HG02943 (cell line): ENCODE results near the gene SLC35F4.
"Not testable (repeated sequence)": the region's sequence is repeated elsewhere in the genome, so short reads cannot be mapped to it uniquely, and the experiment has no call there.

Experiments
- ATAC-seq: cut with Tn5 transposase; IDR thresholded peaks from one replicate; pipeline ENCODE4 v1.9.1; 2021; ENCODE audit warnings: mild to moderate bottlenecking, low read depth, moderate library complexity; ENCODE audit not compliant: unreplicated experiment

Gene SLC35F4

DNA sequence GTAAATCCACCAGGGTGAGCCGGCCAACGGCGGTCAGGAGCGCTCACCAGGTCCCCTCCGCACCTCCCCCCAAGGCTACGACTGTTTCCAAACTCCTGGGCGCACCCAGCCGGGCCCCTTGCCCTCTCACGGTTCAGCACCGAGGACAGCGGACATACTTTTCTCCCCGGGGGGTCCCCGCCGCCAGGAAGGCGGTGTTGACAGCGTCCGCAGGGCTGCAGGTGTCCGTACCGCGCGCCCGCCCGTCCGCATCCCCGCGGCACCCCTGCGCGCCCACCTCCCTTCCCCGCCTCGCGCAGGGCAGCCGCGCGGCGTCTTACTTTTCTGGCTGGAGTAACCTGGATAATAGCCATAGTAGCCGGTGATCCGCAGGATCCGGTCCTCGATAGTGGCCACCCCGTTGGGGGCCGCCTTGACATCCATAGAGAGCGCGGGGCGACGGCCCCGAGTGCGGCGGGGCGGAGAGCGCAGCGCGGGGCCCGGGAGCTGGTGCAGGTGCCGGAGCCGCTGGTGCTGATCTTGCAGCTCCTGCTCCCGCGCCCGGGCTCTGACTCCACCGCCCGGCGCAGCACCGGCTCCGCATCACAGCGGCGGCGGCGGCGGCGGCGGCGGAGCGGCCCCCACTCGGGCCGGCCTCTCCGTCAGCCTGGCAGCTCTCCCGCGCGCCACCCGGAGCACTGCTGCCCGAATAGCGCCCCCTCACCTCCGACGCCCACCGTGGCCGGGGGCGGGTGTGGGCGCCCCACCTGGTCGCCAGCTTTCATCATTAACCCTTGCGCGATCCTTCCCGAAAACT, at the start of gene SLC35F4:
Gene SLC35F4 (minus strand): TSS at position 690 of the 796 bp plus-strand sequence.
- no peak for ATAC-seq

DNA sequence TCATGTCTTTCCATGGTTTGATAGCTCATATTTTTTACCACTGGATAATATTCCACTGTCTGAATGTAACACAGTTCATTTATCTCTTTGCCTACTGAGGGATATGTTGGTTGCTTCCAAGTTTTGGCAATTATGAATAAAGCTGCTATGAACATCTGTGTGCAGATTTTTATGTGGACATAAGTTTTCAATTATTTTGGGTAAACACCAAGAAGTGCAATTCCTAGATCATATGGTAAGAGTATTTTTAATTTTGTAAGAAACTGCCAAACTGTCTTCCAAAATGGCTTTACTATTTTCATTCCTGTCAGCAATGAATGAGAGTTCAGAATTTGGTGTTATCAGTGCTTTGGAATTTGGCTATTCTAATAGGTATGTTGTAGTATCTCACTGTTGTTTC, 43.7 kb upstream of the SLC35F4 start:
- no peak for ATAC-seq

DNA sequence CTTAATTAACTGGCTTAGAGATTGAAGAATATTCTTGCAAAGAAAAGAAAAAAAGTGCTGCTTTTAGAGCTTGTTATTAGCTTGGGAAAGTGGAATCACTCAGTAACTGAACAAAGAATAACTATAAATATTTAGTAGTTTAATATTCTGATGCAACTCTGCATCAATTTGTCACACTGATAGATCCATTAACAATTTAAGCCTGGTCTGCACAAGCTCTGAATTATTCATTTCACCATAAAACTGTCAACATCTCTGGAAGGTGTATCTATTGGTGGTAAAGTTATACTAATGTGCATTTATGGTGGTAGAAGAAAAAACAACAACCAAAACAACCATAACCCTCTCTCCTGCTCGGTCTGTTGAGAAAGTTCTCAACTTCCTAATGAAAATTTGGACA, 38.1 kb upstream of the SLC35F4 start:
- no peak for ATAC-seq

DNA sequence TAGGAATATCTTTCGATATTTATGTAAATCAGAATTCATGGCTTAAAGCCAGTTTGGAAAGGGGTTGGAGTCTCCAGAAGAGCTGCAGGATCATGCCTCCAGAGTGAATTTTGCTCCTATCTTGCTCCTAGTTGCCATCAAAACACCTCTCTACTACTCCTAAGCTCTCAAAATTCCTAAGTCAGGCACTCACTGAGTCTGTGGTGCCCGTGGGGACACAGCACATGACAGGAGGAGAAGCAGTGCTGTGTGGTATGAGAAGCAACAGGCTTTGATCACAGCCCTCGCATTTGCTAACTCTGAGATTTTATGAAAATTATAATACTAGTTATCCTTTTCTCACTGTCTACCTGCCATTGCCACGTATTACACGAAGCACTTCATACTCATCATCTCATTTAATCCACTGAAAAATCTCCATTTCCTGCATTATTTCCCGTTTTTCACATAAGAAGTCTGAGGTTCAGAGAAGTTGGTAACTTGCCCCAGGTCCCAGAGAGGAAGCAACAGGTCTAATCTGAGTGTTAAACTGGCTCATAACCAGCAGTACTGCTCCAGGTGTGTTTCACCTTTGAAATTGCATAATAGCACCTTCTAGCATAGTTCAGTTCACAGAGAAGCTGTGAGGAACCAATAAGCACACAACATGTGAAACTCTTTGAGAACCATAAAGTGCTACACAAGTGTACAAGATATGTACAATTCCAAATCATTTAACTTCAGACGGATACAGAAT, 33.1 kb upstream of the SLC35F4 start:
- no peak for ATAC-seq

DNA sequence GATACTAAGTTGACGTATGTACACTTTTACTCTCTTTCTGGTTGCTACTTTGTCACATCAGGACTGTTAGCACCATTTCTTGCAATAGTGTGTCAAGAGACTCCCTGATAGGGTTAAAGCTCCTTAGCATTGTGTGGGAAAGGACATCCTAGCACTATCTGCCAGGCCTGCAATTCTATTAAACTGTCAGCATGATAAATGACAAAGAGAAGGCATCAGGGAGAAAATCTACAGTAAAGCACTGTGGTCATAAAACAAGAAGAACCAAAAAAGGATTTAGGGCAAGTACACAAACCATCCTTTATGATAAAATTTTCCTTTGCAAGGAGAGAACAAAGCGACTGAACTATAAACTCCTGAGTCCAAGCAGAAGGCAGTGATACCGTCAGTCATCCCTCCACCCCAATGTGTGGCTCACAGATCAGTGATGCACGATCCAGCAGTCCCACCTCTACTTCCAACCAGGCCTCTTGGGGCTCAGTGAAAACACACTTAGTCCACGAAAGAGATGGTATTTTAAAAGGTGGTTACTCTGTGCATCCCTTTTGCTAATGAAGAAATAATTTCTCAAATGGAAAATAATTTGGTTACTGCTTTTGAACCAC, 31.4 kb upstream of the SLC35F4 start:
- no peak for ATAC-seq

DNA sequence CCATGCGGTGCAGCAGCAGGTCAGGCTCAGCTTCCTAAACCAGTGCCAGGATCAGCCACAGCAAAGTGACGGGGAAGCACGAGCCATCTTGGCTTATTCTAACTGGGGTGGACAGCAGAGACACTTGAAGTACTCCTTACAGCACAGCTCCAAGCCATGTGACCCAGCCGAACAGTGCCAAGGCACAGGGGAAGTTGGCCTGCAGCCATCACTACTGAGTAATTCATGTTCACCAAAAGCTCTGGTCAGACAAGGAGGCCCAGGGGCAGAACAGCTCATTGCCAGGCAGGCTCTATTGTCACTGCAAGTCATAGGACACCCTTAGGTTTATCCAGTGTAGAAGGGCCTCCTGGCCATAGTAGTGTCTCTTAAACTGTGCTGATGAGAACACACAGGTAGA, 23.4 kb upstream of the SLC35F4 start:
- no peak for ATAC-seq

DNA sequence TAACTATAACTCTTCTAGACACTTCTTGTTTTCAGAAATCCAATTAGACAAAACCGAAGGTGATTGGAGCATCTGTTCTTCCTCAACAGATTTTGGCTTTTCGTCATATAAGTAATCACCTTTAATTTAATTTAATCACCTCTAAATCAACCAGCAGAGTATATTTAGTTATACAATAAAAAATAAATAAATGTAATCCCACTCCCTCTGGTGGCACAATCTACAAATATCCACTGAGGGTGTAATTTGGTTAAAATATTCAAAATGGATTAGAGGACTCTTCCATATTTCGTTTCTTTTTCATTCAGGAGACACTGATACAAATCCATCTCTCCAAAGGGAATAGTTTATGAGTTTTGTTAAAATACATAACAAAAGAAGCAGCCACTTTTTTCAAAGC, 18.3 kb upstream of the SLC35F4 start:
- ATAC-seq, result no peak

DNA sequence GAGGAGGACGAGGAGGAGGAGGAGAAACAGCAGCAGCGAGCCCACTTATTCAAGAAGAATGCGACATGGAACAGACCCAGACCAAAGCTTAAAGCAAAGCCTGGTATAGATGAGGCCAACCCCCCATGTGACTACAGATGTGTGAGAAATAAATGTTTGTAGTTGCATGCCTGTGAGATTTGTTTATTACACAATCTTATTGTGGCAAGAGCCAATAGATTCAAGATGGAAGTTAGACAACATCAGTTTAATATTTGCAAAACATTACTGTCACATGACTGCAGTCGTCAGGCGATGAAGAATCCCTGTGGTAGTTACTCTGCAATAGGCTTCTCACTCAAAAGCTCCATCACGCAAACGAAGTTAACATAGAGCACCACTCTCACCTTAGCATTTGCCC, 17.2 kb upstream of the SLC35F4 start:
- ATAC-seq, result no peak

DNA sequence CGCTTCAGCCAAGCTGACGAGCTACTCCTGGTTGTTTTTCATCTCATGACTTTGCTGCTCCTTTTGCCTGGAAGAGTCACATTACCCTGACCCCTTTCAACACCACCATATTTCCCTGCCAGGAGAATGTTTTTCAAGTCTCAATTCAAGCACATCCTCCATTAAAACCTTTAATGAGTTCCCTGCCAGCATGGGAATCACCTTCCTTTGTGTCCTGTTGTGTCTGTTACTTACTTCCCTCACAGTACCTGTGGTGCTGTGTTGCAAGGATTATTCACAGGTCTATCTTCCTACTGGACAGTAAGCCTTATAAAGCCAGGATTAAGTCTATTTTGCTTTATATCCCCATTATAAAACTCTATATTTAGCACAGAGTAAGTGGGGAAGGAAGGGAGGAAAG, 13.6 kb upstream of the SLC35F4 start:
- no peak for ATAC-seq

DNA sequence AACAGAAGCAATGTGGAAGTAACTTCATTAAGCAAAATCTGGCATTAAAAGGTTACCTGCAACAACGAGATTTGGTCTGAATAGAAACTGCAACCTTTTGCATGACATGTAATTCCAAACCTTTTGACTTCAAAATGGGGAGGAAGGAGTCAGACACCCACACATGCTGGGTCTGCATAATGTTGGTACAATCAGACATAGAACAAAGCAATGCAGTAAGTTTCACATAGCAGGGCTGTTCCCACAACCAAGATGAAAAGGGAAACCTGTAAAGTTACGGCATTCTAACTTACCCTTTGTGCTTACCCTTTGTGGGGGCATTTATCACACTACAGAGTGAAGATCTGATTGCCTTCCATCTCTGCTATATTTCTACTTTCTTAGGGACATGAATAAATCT, 10.1 kb upstream of the SLC35F4 start:
- no peak for ATAC-seq

DNA sequence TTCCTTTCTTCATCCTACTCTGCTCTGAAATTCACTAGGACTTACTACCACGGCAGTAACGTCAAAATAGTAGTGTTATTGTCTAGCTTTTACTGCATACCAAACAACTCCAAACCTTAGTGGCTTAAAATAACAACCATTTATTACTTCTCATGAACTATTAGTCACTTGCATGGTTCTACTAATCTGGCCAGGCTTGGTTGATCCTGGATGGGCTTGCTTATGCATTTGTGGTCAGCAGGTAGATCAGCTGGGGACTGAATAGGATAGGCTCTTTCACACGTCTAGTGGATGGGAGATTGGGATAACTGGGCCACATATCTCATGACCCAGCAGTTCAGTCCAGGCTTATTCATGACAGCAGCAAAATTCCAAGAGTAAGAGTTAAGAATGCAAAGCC, 9.4 kb upstream of the SLC35F4 start:
- ATAC-seq, result no peak

DNA sequence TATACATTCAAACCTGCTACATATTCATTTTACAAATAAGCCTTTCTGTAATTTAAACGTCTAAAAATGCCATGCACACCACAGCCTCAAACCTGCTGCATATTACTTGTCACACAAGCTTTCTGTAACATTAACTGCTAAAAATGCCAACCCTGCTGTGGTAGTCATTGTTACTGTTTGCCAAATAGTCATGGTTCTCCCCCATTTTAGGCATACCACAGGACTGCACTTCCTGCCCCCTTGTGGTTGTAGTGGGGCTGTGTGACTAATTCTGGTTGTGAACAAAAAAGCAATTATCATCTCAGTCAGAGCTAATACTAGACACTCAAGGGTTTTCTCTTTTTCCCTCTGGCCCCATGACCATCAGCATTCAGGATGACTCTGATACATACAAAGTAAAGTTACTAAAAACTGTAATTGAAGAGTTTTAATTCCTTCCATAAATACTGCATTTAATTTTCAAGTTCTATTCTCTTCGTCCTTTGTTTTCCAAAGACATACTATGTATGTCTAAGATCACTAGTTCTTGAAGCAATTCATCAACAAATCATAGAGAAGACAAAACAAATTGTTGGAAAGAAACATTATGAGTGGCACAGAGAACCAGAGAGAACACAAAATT, 5.7 kb upstream of the SLC35F4 start:
- no peak for ATAC-seq

DNA sequence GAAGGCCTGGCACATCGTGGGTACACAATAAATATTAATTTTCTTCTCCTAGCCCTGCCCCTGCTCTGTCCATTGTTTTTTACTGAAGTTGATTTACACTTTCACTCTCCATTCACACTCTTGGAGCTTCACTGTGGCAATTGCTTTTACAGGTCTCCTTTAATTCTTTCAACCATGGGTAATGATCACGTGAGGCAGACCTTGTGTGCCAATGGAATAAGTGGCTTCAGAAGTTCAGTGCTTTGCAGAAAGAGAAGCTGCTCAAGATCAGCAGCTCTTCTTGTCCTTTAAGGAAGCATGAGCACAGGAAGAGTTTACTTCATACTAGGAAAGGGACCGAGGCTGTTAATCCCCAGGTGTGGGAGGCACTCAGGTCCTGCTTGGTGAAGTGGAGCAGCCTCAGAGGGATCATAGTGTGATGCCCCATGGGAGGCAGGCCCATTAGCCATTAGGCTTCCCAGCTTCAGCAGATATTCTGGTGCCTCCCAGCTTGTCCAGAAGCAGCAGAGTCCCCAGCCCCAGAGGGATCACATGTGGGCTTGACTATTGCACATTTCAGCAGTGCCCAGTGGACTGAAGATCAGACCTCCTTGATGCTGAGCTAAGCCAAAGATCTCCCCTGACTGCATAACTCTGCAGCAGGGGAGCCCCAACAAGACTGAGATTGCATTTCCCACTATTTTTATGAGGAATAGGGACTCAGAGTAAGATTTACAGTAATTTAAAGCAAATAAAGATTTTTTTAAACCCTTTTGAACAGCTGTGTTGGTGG, 5.0 kb upstream of the SLC35F4 start:
- no peak for ATAC-seq

DNA sequence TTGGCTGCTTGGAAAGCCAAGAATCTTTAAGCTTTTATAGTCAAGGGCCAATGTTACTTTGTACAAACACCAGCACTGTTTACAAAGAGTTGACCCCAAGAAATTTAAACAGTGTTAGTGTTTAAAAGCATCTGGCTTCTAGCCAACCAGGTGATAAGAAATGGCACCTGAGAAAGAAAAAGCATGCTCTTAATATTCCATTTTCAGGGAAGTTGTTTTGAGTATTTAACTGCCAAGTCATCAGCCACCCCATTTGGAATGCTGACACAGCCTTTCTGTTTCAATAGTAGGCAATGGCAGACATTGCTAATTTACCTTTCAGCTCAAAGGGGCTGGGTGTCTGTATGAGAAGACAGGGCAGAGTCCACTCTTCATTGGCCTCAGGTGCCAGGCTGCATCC, 3.7 kb upstream of the SLC35F4 start:
- no peak for ATAC-seq

DNA sequence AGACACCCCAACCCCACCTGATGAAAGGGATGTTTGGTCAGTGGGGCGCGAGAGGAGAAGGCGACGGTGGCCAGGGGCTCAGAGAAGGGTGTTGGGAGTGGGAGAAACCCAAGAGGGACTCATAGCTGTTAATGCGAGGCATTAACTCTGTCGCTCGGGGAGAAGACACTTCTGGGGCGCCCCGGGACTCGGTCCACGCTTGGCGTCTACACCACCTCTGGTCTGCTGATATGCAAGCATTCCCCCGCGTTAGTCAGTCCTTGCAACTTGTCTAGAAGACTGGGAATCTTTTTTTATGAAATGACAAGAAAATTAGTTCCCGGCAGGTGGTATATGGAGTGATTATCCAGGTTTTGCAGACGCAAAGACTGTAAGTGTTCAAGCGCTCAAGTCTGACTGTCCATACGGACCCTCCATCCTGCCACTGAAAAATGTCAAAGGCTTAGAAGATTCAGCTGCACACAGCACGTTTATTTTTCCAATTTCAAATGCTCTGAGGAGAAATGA, 360 bp upstream of the SLC35F4 start:
- no peak for ATAC-seq

DNA sequence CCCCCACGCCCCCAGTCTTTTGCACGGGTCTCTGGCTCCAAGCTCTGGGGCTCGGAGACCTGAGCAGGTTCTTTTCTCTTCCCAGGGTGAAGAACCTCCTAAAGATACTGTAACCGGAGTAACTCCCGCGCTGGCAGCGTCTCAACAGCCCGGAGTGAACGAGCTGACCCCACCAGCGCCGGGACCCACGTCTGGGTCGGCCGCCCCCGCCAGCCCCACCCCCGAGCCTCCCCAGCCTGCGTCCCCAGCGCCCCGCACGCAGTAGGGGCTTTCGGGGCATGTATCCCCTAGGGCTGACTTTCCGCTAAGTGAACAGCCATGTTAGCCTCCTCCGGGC, 858 bp downstream of the SLC35F4 start:
- ATAC-seq, result no peak

DNA sequence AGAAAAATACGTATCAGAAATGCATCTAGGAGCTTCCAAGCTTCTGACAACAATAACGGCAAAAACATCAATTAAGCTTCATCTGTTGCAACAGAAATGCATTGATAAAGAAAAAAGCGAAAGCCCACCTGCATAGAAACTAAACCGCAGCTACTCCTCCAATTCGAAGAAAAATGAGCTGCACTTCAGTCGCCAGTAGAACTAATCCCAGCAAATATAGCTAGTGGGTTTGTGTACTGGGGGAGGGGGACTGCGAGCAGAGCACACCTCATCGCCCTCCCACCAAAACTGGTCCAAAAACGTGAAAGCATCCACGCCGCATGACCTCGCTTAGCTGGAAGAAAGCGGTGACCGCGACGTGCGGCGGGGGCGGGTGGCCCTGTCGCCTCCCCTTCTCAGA, 1.2 kb downstream of the SLC35F4 start:
- no peak for ATAC-seq

DNA sequence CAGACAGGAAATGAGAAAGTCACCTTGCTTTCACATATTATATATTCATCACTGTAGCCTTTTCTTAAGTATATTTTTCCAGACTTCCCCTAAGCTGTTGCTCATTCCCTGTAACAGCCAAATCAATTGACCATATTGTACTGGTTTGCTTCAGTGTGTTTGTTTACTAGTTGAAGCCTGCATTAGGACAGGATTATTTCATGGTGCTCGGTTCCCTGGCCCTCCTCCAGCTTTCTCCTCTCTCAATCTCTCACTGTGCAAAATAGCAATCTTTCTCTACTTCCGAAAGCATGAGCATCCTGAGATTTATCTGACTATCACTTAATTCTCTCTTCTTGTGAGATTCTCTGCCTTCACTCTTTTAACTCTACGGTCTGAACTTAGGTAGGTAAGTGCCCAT, 2.4 kb downstream of the SLC35F4 start:
- ATAC-seq, result no peak

DNA sequence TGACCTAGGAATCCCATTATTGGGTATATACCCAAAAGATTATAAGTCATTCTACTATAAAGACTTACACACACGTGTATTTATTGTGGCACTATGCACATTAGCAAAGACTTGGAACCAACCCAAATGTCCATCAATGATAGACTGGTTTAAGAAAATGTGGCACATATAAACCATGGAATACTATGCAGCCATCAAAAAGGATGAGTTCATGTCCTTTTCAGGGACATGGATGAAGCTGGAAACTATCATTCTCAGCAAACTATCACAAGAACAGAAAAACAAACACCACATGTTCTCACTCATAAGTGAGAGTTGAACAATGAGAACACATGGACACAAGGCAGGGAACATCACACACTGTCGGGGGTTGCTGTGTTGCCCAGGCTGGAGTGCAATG, 10.2 kb downstream of the SLC35F4 start:
- ATAC-seq, result not testable (repeated sequence)

DNA sequence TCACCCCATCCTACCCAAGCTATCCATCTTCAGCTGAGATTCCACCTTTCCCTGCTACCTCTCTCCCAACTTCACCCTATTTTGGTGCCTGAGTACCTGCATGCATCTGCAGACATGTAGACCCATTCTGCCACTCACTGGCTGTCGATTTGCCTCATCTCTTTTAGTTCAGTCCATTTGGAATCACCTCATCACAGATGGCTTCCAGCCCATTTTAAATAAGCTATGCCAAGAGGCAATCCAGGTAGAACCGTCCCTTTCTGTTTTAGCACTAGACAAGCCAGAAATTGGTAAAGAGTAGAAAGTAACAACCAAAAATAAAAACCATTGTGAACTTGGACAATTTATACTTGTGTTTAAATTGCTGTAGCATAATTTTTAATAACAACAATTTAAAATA, 11.3 kb downstream of the SLC35F4 start:
- no peak for ATAC-seq
